Esophagus squamous epithelium (tissue), 5 donors: Measurements from ENCODE around the gene TRIP4. TPM values are rescaled to one million over a fixed set of nuclear protein-coding genes. Genes with fewer than 3 reads are reported as not detected.

Experiments used
- DNase-seq: peaks from one replicate; lab custom pipeline; 2025; lab: John Stamatoyannopoulos, UW
- H3K27ac ChIP-seq, 4 donors: fragments of 200-600 bp; sonication (generic); one replicate each; pipeline ENCODE4 v1.5.1; 2016 to 2019; ENCODE audit warnings: mild to moderate bottlenecking in 1 of 4
- H3K27me3 ChIP-seq, 4 donors: fragments of 200-600 bp; sonication (generic); 1 replicate in 3 of 4; 2 replicates in 1 of 4; pipeline versions ENCODE4 v1.5.1 to v1.6.0; 2017 to 2021; ENCODE audit warnings: antibody characterized with exemption in 1 of 4
- H3K36me3 ChIP-seq, 3 donors: fragments of 200-600 bp; sonication (generic); one replicate each; pipeline ENCODE4 v1.5.1; 2016 to 2019
- H3K4me1 ChIP-seq, 3 donors: fragments of 200-600 bp; sonication (generic); one replicate each; pipeline ENCODE4 v1.5.1; 2017 to 2019
- H3K4me3 ChIP-seq, 4 donors: fragments of 200-600 bp; sonication (generic); 1 replicate in 3 of 4; 2 replicates in 1 of 4; pipeline ENCODE4 v1.5.1; 2016 to 2019; ENCODE audit warnings: mild to moderate bottlenecking in 2 of 4, moderate library complexity in 1 of 4
- H3K9me3 ChIP-seq, 3 donors: fragments of 200-600 bp; sonication (generic); one replicate each; pipeline ENCODE4 v1.5.1; 2016 to 2019
- CTCF ChIP-seq, 6 experiments: fragments of 450-650 bp in 4 of 6; fragments of 200-600 bp in 2 of 6; sonication (generic) in 2 of 6; IDR thresholded peaks; one replicate each; pipeline ENCODE4 v1.5.1; 2016 to 2019; ENCODE audit warnings: antibody characterized with exemption in 6 of 6, mild to moderate bottlenecking in 4 of 6, moderate library complexity in 4 of 6
- POLR2A ChIP-seq, 4 donors: fragments of 450-650 bp; IDR thresholded peaks; one replicate each; pipeline ENCODE4 v1.6.1; 2017; ENCODE audit warnings: antibody characterized with exemption in 4 of 4, mild to moderate bottlenecking in 4 of 4, moderate library complexity in 3 of 4
- WGBS, 2 donors: methylation state at CpG; one replicate each; pipeline ENCODE4 v1.1.5; 2018; 5-methylcytosine and 5-hydroxymethylcytosine counted together
- intact Hi-C: fragments of 100-400 bp; cut with DNase I; formaldehyde crosslinking; loops from one replicate; pipeline ENCODE4 v1.15.0; 2022
- total RNA-seq, 4 donors: library from RNA; depleted of rRNA; stranded (reverse); fragments of >200 nt; gene quantifications; one replicate each; pipeline ENCODE4 v1.1.0, GENCODE V29; 2016
- donor health status: DM: yes; HTN: yes; CAD: no.

The TRIP4 gene
- total RNA-seq, 4 donors from 2014 or later, result 9.1 to 15.5 (median 12.8) TPM

- TF ChIP-seq POLR2A (IDR thresholded peaks at IDR 0.05) (no peak), CTCF (IDR thresholded peaks at IDR 0.05) (no peak)
- Histone ChIP-seq H3K9me3 (no peaks in the 10 kb centered on the region), H3K27ac (no peak overlapping the region), H3K4me1 (no peaks in the 10 kb centered on the region), H3K4me3 (no peak overlapping the region), H3K27me3 (no peaks in the 10 kb centered on the region), H3K36me3 (peaks cover 4 to 99% (median 43%) of the 10 kb centered on the region in 3 donors)
- intact Hi-C loops, result no loop called here
- WGBS, 2 donors, result 96 to 98% methylated on average over 5 of the region's 5 CpGs
- no peak for DNase-seq
These were observed 9.2 kb downstream of the TRIP4 start for GRCh38 chr15:64396789-64397188.

GRCh38 chr15:64398575-64398974, 10.9 kb downstream of the TRIP4 start:
- Histone ChIP-seq H3K27ac (no peak overlapping the region), H3K4me1 (no peaks in the 10 kb centered on the region), H3K4me3 (no peak overlapping the region), H3K9me3 (no peaks in the 10 kb centered on the region), H3K27me3 (no peaks in the 10 kb centered on the region), H3K36me3 (peaks cover 4 to 100% (median 43%) of the 10 kb centered on the region in 3 donors)
- no peak for DNase-seq
- 92 to 100% methylated on average over 2 of the region's 2 CpGs for WGBS, 2 donors
- intact Hi-C loops, result no loop called here
- TF ChIP-seq POLR2A (IDR thresholded peaks at IDR 0.05), result no peak

- no peak overlapping the region for H3K27ac ChIP-seq
- H3K4me3 ChIP-seq, result no peak overlapping the region
- peaks cover 4 to 100% (median 48%) of the 10 kb centered on the region in 3 donors for H3K36me3 ChIP-seq
- TF ChIP-seq CTCF (IDR thresholded peaks at IDR 0.05) (no peak), POLR2A (IDR thresholded peaks at IDR 0.05) (no peak)
- intact Hi-C loops, result no loop called here
- no peaks in the 10 kb centered on the region for H3K27me3 ChIP-seq
- no peak for DNase-seq
- no peaks in the 10 kb centered on the region for H3K4me1 ChIP-seq
- WGBS, 2 donors, result 88 to 95% methylated on average over 2 of the region's 2 CpGs
- H3K9me3 ChIP-seq, result no peaks in the 10 kb centered on the region
These were observed 12.9 kb downstream of the TRIP4 start for GRCh38 chr15:64400583-64400982.

GRCh38 chr15:64412216-64412615, 24.6 kb downstream of the TRIP4 start:
- H3K27me3 ChIP-seq, result no peaks in the 10 kb centered on the region
- no peak for DNase-seq
- intact Hi-C loops, result no loop called here
- H3K9me3 ChIP-seq, result no peaks in the 10 kb centered on the region
- 41 to 51% methylated on average over 2 of the region's 2 CpGs for WGBS, 2 donors
- H3K36me3 ChIP-seq, result peaks cover 0 to 97% (median 22%) of the 10 kb centered on the region in 3 donors
- no peak overlapping the region for H3K4me3 ChIP-seq
- no peak overlapping the region for H3K27ac ChIP-seq
- H3K4me1 ChIP-seq, result no peaks in the 10 kb centered on the region
- TF ChIP-seq POLR2A (IDR thresholded peaks at IDR 0.05) (no peak), CTCF (IDR thresholded peaks at IDR 0.05) (no peak)

- no peak overlapping the region for H3K4me3 ChIP-seq
- WGBS, 2 donors, result 82 to 96% methylated on average over 2 of the region's 2 CpGs
- H3K27me3 ChIP-seq, result no peaks in the 10 kb centered on the region
- no peak for DNase-seq
- no peaks in the 10 kb centered on the region for H3K9me3 ChIP-seq
- intact Hi-C loops, result loop anchor here (10.0 kb wide), 1 partner anchor 232 kb away; no protein-coding TSS in a partner anchor
- H3K27ac ChIP-seq, result no peak overlapping the region
- peaks cover 0 to 7% (median 0%) of the 10 kb centered on the region in 3 donors for H3K4me1 ChIP-seq
- TF ChIP-seq CTCF (IDR thresholded peaks at IDR 0.05) (no peak), POLR2A (IDR thresholded peaks at IDR 0.05) (no peak)
- H3K36me3 ChIP-seq, result peaks cover 11 to 99% (median 14%) of the 10 kb centered on the region in 3 donors
These were observed 35.1 kb downstream of the TRIP4 start for GRCh38 chr15:64422697-64423096.

GRCh38 chr15:64423970-64424369, 36.3 kb downstream of the TRIP4 start:
- 80 to 85% methylated on average over 6 of the region's 6 CpGs for WGBS, 2 donors
- H3K36me3 ChIP-seq, result peaks cover 8 to 99% (median 10%) of the 10 kb centered on the region in 3 donors

More at GRCh38 chr15:64423970-64424369, 36.3 kb downstream of the TRIP4 start:
- intact Hi-C loops, result loop anchor here (10.0 kb wide), 1 partner anchor 231 kb away; no protein-coding TSS in a partner anchor
- TF ChIP-seq POLR2A (IDR thresholded peaks at IDR 0.05) (no peak), CTCF (IDR thresholded peaks at IDR 0.05) (no peak)
- H3K9me3 ChIP-seq, result no peaks in the 10 kb centered on the region
- H3K27me3 ChIP-seq, result no peaks in the 10 kb centered on the region
- H3K4me1 ChIP-seq, result peaks cover 0 to 7% (median 0%) of the 10 kb centered on the region in 3 donors
- DNase-seq, result no peak
- H3K4me3 ChIP-seq, result no peak overlapping the region
- no peak overlapping the region for H3K27ac ChIP-seq
